Endodermal cell (in vitro differentiated cells): ENCODE measurements around the gene NEBL. TPM values are rescaled to one million over a fixed set of nuclear protein-coding genes. Genes with fewer than 3 reads are reported as not detected.

Experiments used
- DNase-seq: peaks from one replicate; pipeline ENCODE4 v3.0.0-alpha.2; 2017
- H3K27ac ChIP-seq: 2 replicates; pipeline ENCODE4 v1.5.1; 2013; ENCODE audit warnings: mild to moderate bottlenecking, low read depth, low read length, moderate library complexity
- H3K27me3 ChIP-seq: 2 replicates; pipeline ENCODE4 v1.6.1; 2013; ENCODE audit warnings: mild to moderate bottlenecking, low read length, moderate library complexity; ENCODE audit not compliant: insufficient read depth, control insufficient read depth, poor library complexity, severe bottlenecking
- H3K36me3 ChIP-seq: 2 replicates; pipeline ENCODE4 v1.7.0; 2013; ENCODE audit warnings: mild to moderate bottlenecking, low read length, moderate library complexity; ENCODE audit not compliant: control insufficient read depth, insufficient read depth
- H3K4me1 ChIP-seq: one replicate; pipeline ENCODE4 v1.7.0; 2013; ENCODE audit warnings: low read length; ENCODE audit not compliant: control insufficient read depth, insufficient read depth
- H3K4me3 ChIP-seq: 2 replicates; pipeline ENCODE4 v1.5.1; 2013; ENCODE audit warnings: mild to moderate bottlenecking, low read length, moderate library complexity
- H3K9ac ChIP-seq: 2 replicates; pipeline ENCODE4 v1.6.1; 2013; ENCODE audit warnings: mild to moderate bottlenecking, low read length, moderate library complexity; ENCODE audit not compliant: poor library complexity, severe bottlenecking; ENCODE audit errors: extremely low read depth
- H3K9me3 ChIP-seq: 2 replicates; pipeline ENCODE4 v1.6.1; 2013; ENCODE audit warnings: mild to moderate bottlenecking, low read length, moderate library complexity; ENCODE audit not compliant: control insufficient read depth
- H3K27ac Mint-ChIP-seq: 2 replicates; pipeline ENCODE4 v1.8.0; 2020; ENCODE audit warnings: mixed read lengths
- H3K27me3 Mint-ChIP-seq: 2 replicates; pipeline ENCODE4 v1.8.0; 2021; ENCODE audit warnings: mild to moderate bottlenecking, mixed read lengths; ENCODE audit not compliant: insufficient read depth
- H3K36me3 Mint-ChIP-seq: 2 replicates; pipeline ENCODE4 v1.8.0; 2020; ENCODE audit warnings: low read depth, mixed read lengths
- H3K4me1 Mint-ChIP-seq: 2 replicates; pipeline ENCODE4 v1.8.0; 2020; ENCODE audit warnings: mixed read lengths
- H3K4me3 Mint-ChIP-seq: 2 replicates; pipeline ENCODE4 v1.8.0; 2020; ENCODE audit warnings: mild to moderate bottlenecking, moderate library complexity, mixed read lengths
- H3K9me3 Mint-ChIP-seq: 2 replicates; pipeline ENCODE4 v1.8.0; 2020; ENCODE audit warnings: mild to moderate bottlenecking, mixed read lengths
- CTCF ChIP-seq: fragments of 200-600 bp; sonication (generic); conservative IDR thresholded peaks from 2 replicates; pipeline ENCODE4 v1.5.0; 2021; ENCODE audit warnings: antibody characterized with exemption, mild to moderate bottlenecking
- WGBS, 2 experiments: methylation state at CpG; one replicate each; pipeline versions ENCODE4 v1.1.5 to v1.1.7; 2013; ENCODE audit warnings: missing lambda C conversion rate in 2 of 2, mixed read lengths in 1 of 2; ENCODE audit not compliant: insufficient coverage in 1 of 2, insufficient read length in 1 of 2; 5-methylcytosine and 5-hydroxymethylcytosine counted together
- total RNA-seq, 2 donors: library from RNA; stranded (reverse); fragmentation: NEBNext Ultra II Directional in 1 of 2; extraction: Animal tissue kit (Norgen Biotek cat#: 25700) in 1 of 2; gene quantifications; 2 replicates in 1 of 2; 3 replicates in 1 of 2; pipeline ENCODE4 v1.2.1, GENCODE V29; 2021

The NEBL gene
- total RNA-seq, 2 donors from 2014 or later, result 39.8 to 61.6 TPM

GRCh38 chr10:20882091-20882490 is 15.0 kb downstream of the NEBL start:
- no peak overlapping the region for H3K27ac ChIP-seq
- H3K27me3 ChIP-seq, result no peaks in the 10 kb centered on the region
- peaks cover 3% of the 10 kb centered on the region for H3K4me1 ChIP-seq
- no peak overlapping the region for H3K27ac Mint-ChIP-seq
- peaks cover 43% of the 10 kb centered on the region for H3K36me3 Mint-ChIP-seq
- no peak overlapping the region for H3K9ac ChIP-seq
- no peak overlapping the region for H3K4me3 ChIP-seq
- no peaks in the 10 kb centered on the region for H3K27me3 Mint-ChIP-seq
- peaks cover 29% of the 10 kb centered on the region for H3K36me3 ChIP-seq
- whole genome bisulfite sequencing, 2 experiments, result 78 to 100% methylated on average over 1 to 2 of the region's 2 CpGs
- TF ChIP-seq CTCF, result no peak
- H3K9me3 ChIP-seq, result no peaks in the 10 kb centered on the region
- H3K4me1 Mint-ChIP-seq, result peaks cover 28% of the 10 kb centered on the region
- no peak overlapping the region for H3K4me3 Mint-ChIP-seq
- DNase-seq, result no peak
- no peaks in the 10 kb centered on the region for H3K9me3 Mint-ChIP-seq

- H3K9ac ChIP-seq, result no peak overlapping the region
- H3K4me3 ChIP-seq, result no peak overlapping the region
- Mint-ChIP-seq H3K4me1 (peaks cover 20% of the 10 kb centered on the region), H3K27ac (no peak overlapping the region), H3K4me3 (no peak overlapping the region), H3K27me3 (no peaks in the 10 kb centered on the region), H3K36me3 (peaks cover 32% of the 10 kb centered on the region), H3K9me3 (no peaks in the 10 kb centered on the region)
- H3K27me3 ChIP-seq, result no peaks in the 10 kb centered on the region
- H3K4me1 ChIP-seq, result peaks cover 3% of the 10 kb centered on the region
- no peak for DNase-seq
- no peaks in the 10 kb centered on the region for H3K9me3 ChIP-seq
- 83% methylated on average over 1 of the region's 2 CpGs; no CpG with 5 or more reads in 1 of the 2 experiments for WGBS, 2 experiments
- no peak overlapping the region for H3K27ac ChIP-seq
- no peak for TF ChIP-seq CTCF
- peaks cover 29% of the 10 kb centered on the region for H3K36me3 ChIP-seq
These were observed 18.0 kb downstream of the NEBL start for GRCh38 chr10:20879136-20879535.

- Mint-ChIP-seq H3K9me3 (no peaks in the 10 kb centered on the region), H3K4me1 (peaks cover 22% of the 10 kb centered on the region), H3K27ac (no peak overlapping the region), H3K36me3 (peaks cover 33% of the 10 kb centered on the region), H3K4me3 (no peak overlapping the region), H3K27me3 (no peaks in the 10 kb centered on the region)
- H3K9ac ChIP-seq, result no peak overlapping the region
- no peak for TF ChIP-seq CTCF
- H3K4me3 ChIP-seq, result no peak overlapping the region
- H3K9me3 ChIP-seq, result no peaks in the 10 kb centered on the region
- 91 to 96% methylated on average over 4 to 7 of the region's 7 CpGs for WGBS, 2 experiments
- peaks cover 3% of the 10 kb centered on the region for H3K4me1 ChIP-seq
- H3K27ac ChIP-seq, result no peak overlapping the region
- H3K27me3 ChIP-seq, result no peaks in the 10 kb centered on the region
- peaks cover 29% of the 10 kb centered on the region for H3K36me3 ChIP-seq
- no peak for DNase-seq
These were observed 18.8 kb downstream of the NEBL start for GRCh38 chr10:20877986-20878983.
